Hair follicle dermal papilla cell (primary cell): Measurements from ENCODE around the gene INTS6. TPM values are rescaled to one million over a fixed set of nuclear protein-coding genes. Genes with fewer than 3 reads are reported as not detected.

Experiments used
- small RNA-seq: library from RNA; depleted of rRNA; stranded (forward); fragments of <200 nt; gene quantifications from one replicate; pipeline ENCODE3, GENCODE V24; 2012
- total RNA-seq: library from RNA; depleted of rRNA; stranded (reverse); fragments of >200 nt; gene quantifications from 2 replicates; pipeline ENCODE4 v1.2.3, GENCODE V29; 2012

Gene INTS6, protein sequence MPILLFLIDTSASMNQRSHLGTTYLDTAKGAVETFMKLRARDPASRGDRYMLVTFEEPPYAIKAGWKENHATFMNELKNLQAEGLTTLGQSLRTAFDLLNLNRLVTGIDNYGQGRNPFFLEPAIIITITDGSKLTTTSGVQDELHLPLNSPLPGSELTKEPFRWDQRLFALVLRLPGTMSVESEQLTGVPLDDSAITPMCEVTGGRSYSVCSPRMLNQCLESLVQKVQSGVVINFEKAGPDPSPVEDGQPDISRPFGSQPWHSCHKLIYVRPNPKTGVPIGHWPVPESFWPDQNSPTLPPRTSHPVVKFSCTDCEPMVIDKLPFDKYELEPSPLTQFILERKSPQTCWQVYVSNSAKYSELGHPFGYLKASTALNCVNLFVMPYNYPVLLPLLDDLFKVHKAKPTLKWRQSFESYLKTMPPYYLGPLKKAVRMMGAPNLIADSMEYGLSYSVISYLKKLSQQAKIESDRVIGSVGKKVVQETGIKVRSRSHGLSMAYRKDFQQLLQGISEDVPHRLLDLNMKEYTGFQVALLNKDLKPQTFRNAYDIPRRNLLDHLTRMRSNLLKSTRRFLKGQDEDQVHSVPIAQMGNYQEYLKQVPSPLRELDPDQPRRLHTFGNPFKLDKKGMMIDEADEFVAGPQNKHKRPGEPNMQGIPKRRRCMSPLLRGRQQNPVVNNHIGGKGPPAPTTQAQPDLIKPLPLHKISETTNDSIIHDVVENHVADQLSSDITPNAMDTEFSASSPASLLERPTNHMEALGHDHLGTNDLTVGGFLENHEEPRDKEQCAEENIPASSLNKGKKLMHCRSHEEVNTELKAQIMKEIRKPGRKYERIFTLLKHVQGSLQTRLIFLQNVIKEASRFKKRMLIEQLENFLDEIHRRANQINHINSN
- total RNA-seq: 50.8 and 57.8 TPM in 2 replicates

DNA sequence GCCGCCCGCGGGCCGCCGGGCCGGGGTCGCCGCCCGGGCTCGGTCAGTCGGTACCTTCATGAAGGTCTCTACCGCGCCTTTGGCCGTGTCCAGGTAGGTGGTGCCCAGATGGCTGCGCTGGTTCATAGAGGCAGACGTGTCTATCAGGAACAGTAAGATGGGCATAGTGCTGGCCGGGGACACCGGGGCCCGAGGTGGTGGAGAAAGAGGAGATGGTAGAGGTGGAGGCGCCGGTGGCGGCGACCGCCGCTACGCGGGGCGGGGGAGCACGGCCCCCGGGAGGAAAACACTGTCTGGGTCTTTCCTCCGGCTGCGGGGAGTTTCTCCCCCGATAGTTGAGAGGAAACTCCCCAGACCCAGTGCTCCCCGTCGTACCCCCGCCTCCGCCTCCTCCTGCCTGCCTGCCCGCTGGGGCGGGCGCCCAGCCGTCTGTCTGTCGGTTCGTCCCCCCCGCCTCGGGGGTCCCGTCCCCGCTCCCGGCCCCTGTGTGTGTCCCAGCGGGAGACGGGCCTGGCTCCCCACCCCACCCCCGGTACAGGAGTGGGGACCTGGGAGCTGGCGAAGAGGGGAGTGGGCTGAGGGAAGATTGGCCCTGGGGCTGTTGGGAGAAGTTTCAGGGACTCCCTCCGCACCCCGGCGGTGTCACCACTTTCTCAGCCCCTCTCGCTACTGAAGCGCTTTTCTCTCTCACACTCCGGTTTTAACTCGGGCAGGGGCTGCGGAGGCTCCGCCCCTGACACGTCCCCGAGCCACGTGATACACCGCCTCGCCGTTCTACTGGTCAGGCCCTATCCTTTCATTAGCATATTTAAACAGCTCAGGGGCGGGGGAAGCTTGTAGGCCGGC, at the start of gene INTS6:
Gene INTS6 (minus strand): TSS at position 676 of the 846 bp plus-strand sequence. CDS start 511 bp downstream, at position 165.

DNA sequence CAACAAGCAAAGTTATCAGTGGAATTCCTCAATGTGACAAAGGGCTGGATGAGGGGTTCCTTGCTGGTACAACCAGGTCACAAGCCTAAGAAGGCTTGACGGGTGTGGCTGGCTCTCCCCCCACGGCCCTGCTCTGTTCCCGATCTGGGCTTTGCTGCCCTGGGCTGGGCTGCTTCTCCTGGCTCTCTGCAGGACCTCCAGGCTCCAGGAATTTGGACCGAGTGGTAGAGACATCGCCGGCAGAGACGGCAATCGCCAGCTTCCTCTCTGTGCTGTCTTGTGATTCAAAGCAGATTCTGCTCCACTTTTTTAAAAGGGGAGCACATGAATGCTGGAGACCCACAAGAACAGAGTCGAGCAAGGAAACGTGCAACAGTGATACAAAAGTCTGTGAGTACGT, 113.5 kb downstream of the INTS6 start, which contains the start of gene SERPINE3:
Gene SERPINE3 (plus strand): TSS at position 338 of the 400 bp plus-strand sequence. CDS start 1,401 bp downstream, outside the sequence.

Small RNAs within 50 kb of the gene (small RNA-seq; reads per million reads assigned to genes)
- gene MIR5693 (not detected), gene RN7SL320P (not detected), gene SNRPGP11 (not detected)

Other genes starting within 250 kb of the INTS6 start
- 0.97 and 1.2 TPM in 2 replicates for gene FAM124A, start 230.6 kb downstream of the INTS6 start, total RNA-seq
- gene SERPINE3, start 113.3 kb downstream of the INTS6 start, total RNA-seq: not detected in 2 replicates
- 9.0 and 15.4 TPM in 2 replicates for gene WDFY2, start 131.4 kb upstream of the INTS6 start, total RNA-seq